Measurements from ENCODE around the gene RAD51B.

DNA sequence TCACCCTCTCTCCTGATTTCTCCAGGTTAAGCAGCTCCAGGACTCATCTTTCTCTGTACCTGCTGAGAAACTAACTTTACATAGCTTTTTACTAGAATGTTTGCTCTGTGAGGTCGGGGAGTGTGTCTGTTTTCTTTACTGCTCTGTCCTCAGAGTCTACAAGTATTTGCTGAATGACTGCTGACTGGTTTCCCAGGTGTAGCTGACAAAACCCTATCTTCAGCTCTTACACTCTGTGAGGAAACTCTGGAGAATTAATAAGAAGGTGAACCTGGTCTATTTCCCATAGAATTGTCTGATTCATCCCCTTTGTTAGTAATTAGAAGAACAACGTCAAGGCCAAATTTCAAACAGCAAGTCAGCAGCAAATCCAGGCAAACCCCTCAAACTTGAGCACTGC is 746.5 kb downstream of the RAD51B start:
- TF ChIP-seq POLR2AphosphoS5 (IDR thresholded peaks at IDR 0.05; ENCODE audit: low read depth, low read length), result no peak
- TF ChIP-seq POLR2A (IDR thresholded peaks at IDR 0.05; ENCODE audit: low read depth, low read length), result no peak
- no peak for TF ChIP-seq TAF1 (IDR thresholded peaks at IDR 0.05; ENCODE audit: low read depth, low read length)
- no peak for TF ChIP-seq SPI1 (IDR thresholded peaks at IDR 0.05; ENCODE audit: low read depth, low read length)
- no peak for TF ChIP-seq PAX5 (IDR thresholded peaks at IDR 0.05; ENCODE audit: insufficient read depth, low read length, severe bottlenecking)

Measured in GM12891 (cell line).